Kidney (tissue), 14 donors: ENCODE measurements around the gene COA5. TPM values are rescaled to one million over a fixed set of nuclear protein-coding genes. Genes with fewer than 3 reads are reported as not detected.

ENCODE experiments used
- DNase-seq, 5 donors: peaks; one replicate each; pipeline ENCODE4 v3.0.0-alpha.2; 2013 to 2020
- FAIRE-seq: peaks from 2 replicates; lab custom pipeline; 2012; peaks lifted over from hg19 to GRCh38; lab: Jason Lieb, UNC
- H3K27ac ChIP-seq, 2 donors: one replicate each; pipeline ENCODE4 v1.7.0; 2013; ENCODE audit warnings: low read depth in 2 of 2, low read length in 2 of 2, inconsistent platforms in 1 of 2
- H3K27me3 ChIP-seq: one replicate; pipeline ENCODE4 v1.7.1; 2013; ENCODE audit warnings: low read length, inconsistent platforms; ENCODE audit not compliant: control insufficient read depth, insufficient read depth
- H3K36me3 ChIP-seq, 3 donors: one replicate each; pipeline versions ENCODE4 v1.7.0 to v1.7.1; 2013; ENCODE audit warnings: low read length in 3 of 3, control low read depth in 1 of 3, inconsistent platforms in 1 of 3; ENCODE audit not compliant: insufficient read depth in 3 of 3, control insufficient read depth in 2 of 3
- H3K4me1 ChIP-seq, 3 donors: one replicate each; pipeline versions ENCODE4 v1.7.0 to v1.7.1; 2013; ENCODE audit warnings: low read length in 3 of 3, inconsistent platforms in 1 of 3, low read depth in 1 of 3; ENCODE audit not compliant: control insufficient read depth in 2 of 3, insufficient read depth in 2 of 3
- H3K4me3 ChIP-seq, 3 donors: one replicate each; pipeline versions ENCODE4 v1.7.0 to v1.8.1; 2013; ENCODE audit warnings: low read length in 3 of 3, control low read depth in 1 of 3, inconsistent platforms in 1 of 3
- H3K9ac ChIP-seq, 3 donors: one replicate each; pipeline versions ENCODE4 v1.7.0 to v1.7.1; 2013; ENCODE audit warnings: low read length in 3 of 3, control low read depth in 1 of 3, inconsistent platforms in 1 of 3
- H3K9me3 ChIP-seq, 3 donors: one replicate each; pipeline versions ENCODE4 v1.7.0 to v1.7.1; 2013; ENCODE audit warnings: low read length in 3 of 3, control low read depth in 1 of 3, inconsistent platforms in 1 of 3; ENCODE audit not compliant: control insufficient read depth in 2 of 3, insufficient read depth in 1 of 3
- CTCF ChIP-seq: IDR thresholded peaks from 3 replicates; pipeline ENCODE4 v1.5.1; 2012; ENCODE audit warnings: mild to moderate bottlenecking, moderate library complexity, borderline replicate concordance; ENCODE audit not compliant: insufficient read depth; ENCODE audit errors: extremely low read depth
- intact Hi-C: fragments of 100-400 bp; cut with DNase I; formaldehyde crosslinking; loops from one replicate; pipeline ENCODE4 v1.11.1; 2022
- polyA plus RNA-seq: library from polyadenylated mRNA; stranded (reverse); fragments of 350-450 nt; fragmentation: Illumina TruSeq; extraction: RNeasy Lipid Tissue Mini Kit (QIAGEN cat#74804); gene quantifications from one replicate; pipeline ENCODE4 v1.2.3, GENCODE V29; 2014; ENCODE audit warnings: low read depth, low replicate concordance; ENCODE audit not compliant: insufficient read depth
- total RNA-seq: library from RNA; stranded (reverse); fragmentation: NEBNext Ultra II Directional; extraction: Animal tissue kit (Norgen Biotek cat#: 25700); gene quantifications from one replicate; pipeline ENCODE4 v1.2.1, GENCODE V29; 2021
- donor health status: control.
- donor health status: control.
- donor health status: control.
- donor health status: control.
- donor health status: control.
- donor health status: DM: yes; HTN: yes; CAD: no.
- donor health status: Normal renal cell carcinoma (clear cell type).

Gene COA5
- total and polyA plus RNA-seq, 2 donors from 2014 or later, result 38.0 to 85.8 TPM

- H3K36me3 ChIP-seq, result peaks cover 12 to 46% (median 43%) of the 10 kb centered on the region in 3 donors
- no peak overlapping the region for H3K9ac ChIP-seq
- no peak for FAIRE-seq
- H3K27me3 ChIP-seq, result no peaks in the 10 kb centered on the region
- no peak for TF ChIP-seq CTCF
- DNase-seq, result no peak
- no peaks in the 10 kb centered on the region for H3K9me3 ChIP-seq
- H3K27ac ChIP-seq, result no peak overlapping the region
- H3K4me3 ChIP-seq, result no peak overlapping the region
- intact Hi-C loops, result no loop called here
- H3K4me1 ChIP-seq, result peaks cover 0 to 18% (median 13%) of the 10 kb centered on the region in 3 donors
These were observed 5.9 kb upstream of the COA5 start for GRCh38 chr2:98614024-98614739.

DNA sequence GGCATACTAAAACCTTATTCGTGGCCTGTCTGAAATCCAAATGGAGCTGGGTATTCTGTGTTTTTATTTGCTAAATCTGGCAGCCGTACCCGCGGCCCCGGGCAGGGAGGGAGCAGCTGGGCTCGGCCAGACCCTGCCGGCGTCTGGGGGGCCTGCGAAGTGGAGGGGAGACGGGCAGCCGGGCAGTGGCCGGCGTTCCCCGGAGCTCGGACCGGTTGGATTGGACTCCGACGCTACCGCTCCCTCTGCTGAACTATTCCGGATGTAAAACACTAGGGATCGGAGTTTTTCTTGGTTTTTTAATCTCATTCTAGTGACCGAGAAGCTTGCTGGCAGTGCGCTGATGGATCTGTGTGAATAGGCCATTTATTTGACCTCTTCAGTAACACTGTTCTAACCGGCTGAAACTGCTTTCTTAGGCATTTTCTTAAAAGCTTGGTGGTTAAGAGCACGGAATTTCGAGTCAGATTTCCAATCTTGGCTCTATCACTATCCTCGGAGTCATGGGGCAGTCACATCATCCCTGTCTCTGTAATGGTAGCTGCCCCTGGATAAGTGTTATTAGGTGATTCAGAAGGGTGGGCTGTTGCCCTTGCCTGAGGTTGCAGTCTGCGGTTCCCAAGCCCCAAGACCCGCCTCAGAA is 771 bp upstream of the COA5 start:
- DNase-seq (peak; percentile 26 to 69 (median 59)), FAIRE-seq (no peak)
- Histone ChIP-seq H3K4me3 (peak overlapping the region; percentile 89 to 94 (median 91)), H3K27ac (peak overlapping the region; percentile 96), H3K4me1 (peaks cover 5 to 32% (median 28%) of the 10 kb centered on the region in 3 donors), H3K9ac (peak overlapping the region; percentile 82 to 95 (median 87)), H3K9me3 (no peaks in the 10 kb centered on the region), H3K36me3 (peaks cover 7 to 21% (median 19%) of the 10 kb centered on the region in 3 donors), H3K27me3 (no peaks in the 10 kb centered on the region)
- intact Hi-C loops, result no loop called here
- no peak for TF ChIP-seq CTCF

DNA sequence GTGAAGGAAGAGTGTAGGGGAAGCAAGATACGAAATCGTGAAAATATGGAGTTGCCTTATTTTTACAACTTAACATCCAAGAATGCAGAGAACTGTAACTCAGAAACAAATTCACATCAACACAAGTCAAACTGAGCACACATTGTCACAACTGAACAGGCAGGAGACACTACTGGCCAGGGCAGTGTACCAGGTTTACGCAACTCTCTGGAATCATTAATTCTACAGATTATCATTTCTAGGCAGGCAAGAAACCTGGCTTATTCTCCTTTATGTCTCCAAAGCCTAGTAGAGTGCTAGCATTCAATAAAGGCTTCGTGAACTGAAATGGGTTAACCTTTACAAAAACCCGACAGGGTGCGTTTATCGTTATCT is 584 bp downstream of the COA5 start:
- H3K4me3 ChIP-seq, result peak overlapping the region; percentile 89 to 94 (median 91)
- H3K27me3 ChIP-seq, result no peaks in the 10 kb centered on the region
- no peak for DNase-seq
- H3K4me1 ChIP-seq, result peaks cover 5 to 32% (median 28%) of the 10 kb centered on the region in 3 donors
- H3K27ac ChIP-seq, result peak overlapping the region; percentile 96
- FAIRE-seq, result no peak
- TF ChIP-seq CTCF, result no peak
- intact Hi-C loops, result no loop called here
- H3K9ac ChIP-seq, result peak overlapping the region; percentile 77 to 87 (median 87)
- no peaks in the 10 kb centered on the region for H3K9me3 ChIP-seq
- H3K36me3 ChIP-seq, result peaks cover 7 to 15% (median 11%) of the 10 kb centered on the region in 3 donors
